NOMO-1 (cell line): Measurements from ENCODE around the gene COL15A1.

ENCODE experiments used
- DNase-seq, 2 experiments: peaks; one replicate each; lab custom pipeline; 2025; ENCODE audit not compliant: unreplicated experiment in 2 of 2; lab: John Stamatoyannopoulos, UW

Gene COL15A1

DNA sequence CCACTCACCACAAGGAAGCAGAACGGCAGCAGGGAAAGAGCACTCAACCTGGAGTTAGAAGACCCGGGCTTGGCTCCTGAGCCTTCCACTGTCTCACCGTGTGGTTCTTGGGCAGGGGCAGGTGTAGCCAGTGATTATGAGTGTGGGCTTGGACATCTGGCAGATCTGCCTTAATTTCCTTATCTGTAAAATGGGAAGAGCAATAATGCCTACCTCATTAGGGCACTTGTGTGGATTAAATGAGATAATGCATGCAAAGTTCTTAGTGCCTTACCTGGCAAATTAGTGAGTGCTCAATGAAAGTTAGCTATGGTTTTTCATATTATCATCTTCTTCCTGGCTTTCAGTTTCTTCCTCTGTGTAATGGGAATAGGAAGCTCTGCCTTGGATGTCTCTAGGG lies 28.1 kb upstream of the COL15A1 start:
- no peak for DNase-seq

DNA sequence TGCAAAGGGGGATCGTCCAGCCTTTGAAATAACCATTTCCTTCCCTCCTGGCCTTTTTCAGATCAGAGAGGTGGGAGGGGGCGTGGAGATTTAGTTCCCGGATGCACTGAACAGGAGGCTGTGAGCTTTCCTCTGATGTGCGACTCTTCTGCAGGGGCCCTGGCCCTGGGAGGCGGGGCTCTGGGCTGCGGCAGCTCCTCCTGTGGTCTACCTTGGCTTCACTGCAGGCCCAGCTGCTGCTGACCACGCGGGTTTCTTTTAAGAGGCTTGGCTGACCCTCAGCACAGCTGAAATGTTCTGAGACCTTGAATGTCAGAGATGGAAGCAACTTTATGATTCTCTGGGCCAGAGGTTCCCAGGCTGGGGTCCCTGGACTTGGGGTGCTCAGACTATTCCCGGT lies 27.0 kb upstream of the COL15A1 start:
- no peak for DNase-seq

DNA sequence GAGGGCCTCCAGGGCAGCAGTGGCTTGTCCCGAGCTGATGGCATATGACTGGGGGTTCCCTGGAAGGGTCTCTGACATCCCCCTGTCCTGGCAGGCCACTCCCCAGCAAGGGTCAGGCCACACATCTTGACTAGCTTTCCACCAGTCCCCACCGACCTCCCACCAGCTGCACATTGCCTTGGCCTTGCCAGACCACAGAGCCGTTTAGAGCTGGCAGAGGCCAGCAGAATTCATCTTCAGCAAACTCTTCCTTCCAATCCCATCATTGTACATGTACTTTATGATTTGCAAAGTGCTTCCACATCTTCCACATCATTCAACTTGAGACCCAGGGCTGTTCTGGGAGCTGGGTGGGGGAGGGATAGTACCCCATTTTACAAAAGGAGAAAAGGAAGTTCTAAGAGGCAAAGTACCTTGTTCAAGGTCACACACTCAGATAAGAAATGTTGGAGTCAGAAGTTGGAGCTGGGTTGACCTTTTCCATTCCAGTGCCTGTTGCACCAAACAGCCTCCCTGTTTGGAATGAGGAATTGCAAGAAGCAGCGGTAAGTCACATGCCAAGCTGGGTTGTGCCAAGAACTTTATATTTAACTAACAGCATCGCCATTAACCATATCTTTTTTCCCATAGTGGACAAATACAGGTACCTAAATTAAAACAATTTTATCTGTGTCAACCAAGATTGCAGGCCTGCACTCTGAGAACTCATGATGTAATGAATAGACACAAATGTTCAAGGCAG lies 25.8 kb upstream of the COL15A1 start:
- DNase-seq: no peak

DNA sequence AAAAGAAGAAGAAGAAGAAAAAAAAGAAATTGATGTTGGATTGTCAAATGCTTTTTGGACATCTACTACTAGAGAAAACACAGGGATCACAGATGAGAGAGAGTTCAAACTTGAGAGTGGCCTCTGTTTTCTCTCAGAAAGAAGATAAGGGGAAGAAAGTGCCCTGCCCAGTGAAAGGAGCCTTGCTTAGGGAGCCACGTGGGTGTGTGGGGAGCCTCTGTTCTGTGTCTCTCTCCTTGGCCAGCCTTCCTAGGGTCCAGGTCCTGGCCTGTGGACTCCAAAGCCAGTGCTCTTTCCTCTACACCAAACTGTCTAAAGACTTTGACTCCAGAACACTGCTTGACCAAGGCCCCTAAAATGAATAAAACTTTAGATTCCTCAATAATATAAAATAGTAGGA lies 22.0 kb upstream of the COL15A1 start:
- no peak for DNase-seq

DNA sequence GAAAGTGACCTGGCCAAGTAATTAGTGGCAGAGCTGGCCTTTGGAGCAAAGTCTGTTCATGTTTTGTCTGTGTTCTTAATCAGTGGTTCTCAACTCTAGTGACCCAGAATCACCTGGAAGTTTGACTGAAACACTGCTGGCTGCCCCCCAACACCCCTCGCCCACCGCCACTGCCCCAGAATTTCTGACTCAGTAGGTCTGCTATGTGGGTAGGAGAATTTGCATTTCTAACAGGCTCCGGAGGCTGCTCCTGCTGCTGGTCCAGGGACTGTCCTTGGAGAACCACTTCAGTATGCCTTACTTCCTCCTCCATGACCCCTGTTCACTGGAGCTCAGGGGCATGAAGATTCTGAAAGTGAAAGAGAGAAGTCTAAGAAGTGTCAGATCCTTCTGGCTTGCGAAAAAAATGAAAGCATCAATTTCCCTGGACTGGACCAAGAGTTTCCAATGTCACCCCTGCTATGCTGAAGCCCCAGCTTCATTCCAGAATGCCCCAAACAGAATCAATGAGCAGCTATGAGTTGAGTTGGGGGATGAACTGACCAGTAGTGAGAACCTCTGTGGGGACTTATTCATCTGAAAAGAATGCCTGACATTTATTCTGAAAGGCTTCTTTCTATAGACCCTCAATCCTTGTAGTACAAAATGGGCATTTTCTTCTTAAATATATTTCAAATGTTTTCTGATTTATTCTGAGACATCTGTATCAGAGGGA lies 20.8 kb upstream of the COL15A1 start:
- DNase-seq: peak; percentile 76 to 88

DNA sequence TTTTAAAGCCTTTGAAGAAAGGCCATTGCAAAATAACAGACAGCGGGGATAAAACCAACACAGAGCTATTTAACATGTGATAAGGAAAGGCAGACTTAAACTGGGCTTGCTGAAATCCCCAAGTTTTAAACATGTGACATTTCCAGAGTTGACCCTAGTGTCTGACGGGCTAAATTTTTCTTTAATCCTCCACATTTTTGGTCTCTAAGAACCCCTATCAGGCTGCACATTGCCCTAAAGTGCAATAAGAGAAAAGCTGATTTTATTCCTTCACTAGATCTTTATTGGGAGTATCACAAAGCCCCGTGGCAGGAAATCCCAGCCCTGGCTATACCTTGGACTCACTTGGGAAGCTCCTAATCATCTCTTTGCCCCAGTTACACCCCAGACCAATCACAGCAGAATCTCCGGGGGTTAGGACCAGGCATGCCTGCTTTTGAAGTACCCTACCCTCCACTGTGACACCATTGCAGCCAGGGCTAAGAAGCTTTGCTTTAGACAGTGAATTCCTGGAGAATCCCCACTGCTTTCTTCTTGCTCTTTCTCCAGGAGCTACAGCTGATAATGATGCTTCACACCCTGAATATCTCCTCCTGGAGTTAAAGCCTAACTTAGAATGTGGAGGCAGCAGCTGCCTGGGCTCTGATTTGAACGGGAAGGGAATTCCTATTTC lies 20.1 kb upstream of the COL15A1 start:
- DNase-seq: no peak

DNA sequence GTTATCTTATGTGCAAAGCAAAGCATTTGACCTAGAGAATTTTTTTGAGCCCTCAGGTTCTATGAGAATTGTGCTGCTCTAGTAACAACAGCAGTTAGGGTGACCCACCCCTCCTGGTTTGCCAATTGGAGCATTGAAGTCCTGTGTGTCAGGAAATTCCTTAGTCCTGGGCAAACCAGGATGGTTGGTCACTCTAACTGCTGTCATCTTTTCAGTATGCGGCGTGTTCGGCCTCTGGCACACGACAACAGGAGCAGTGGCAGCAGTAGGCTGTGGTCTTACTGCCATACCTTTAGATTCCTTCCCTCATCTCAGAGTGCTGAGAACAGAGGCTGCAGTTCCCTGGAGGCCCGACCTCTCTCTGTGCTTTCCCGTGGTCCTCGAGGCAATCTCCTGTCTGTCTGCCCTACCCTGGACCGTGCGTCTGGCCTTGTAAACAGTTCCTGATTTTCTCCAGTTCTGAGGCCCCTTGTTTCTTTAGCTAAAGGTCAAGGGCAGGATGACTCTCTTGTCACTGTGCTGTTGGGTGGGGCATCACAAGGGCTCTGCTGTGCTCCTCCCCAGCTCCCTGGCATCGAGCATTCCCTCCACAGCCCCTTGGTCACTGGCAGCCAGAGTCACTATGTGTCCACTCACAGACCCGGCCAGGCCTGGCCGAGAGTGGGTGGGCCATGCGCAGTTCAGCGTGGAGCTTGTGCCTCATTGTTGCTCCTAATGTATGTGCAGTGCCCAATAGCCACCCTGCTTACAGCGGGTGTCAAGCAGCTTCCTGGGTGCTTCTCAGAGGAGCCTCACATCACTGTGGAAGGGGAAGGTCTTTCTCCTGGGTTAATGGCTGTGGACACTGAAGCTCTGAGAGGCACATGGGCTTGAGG lies 18.5 kb upstream of the COL15A1 start:
- DNase-seq: no peak

DNA sequence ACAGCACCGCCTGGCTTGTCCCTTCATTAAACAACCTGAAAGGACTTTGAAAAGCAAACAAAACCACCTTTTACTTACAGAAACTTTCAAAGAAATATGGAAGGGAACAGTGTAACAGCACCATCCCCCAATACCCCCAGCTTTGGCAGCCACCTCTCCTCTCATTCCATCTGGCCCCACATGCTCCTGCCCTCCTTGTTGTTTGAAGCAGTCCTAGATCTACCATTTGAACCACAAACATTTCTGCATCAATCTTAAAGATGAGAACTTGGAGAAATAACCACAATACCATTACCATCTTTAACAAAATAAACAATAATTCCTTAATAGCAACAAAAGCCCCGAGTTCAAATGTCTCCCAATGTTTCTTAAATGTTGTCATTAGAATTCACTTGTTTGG lies 17.8 kb upstream of the COL15A1 start:
- DNase-seq: no peak

DNA sequence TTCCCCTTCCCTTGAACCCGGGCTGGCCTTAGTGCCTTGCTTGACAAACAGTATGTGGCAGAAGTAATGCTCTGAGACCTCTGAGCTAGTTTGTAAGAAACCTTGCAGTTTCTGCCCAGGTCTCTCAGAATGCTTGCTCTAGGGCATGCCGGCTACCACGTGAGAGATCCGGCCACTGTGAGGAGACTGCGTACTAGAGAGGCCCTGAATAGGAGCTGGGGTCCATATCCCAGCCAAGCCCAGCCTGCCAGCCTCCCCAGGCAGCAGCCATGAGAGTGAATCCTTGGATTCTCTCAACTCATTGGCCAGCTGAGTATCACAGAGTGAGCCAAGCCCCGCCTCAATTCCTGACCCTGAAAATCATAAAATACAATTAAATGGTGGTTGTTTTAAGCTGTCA lies 16.0 kb upstream of the COL15A1 start:
- no peak for DNase-seq

DNA sequence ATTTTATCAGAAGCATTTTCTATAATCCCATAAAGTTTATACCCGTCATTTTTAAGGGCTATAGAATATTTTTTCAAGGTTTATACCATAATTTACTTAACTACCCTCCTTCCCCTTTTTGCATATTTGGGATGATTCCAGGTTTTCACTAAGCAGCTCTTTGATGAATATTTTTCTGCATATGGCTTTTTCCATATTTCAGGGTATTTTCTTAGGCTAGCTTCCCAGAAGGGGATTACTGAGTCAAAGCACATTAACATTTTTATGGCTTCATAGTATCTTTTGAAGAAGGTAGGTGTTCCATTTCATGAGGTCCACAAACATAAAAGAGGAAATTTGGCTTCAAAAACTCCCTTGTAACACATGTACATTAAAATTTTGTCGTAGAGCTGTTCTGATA lies 14.6 kb upstream of the COL15A1 start:
- DNase-seq: no peak

DNA sequence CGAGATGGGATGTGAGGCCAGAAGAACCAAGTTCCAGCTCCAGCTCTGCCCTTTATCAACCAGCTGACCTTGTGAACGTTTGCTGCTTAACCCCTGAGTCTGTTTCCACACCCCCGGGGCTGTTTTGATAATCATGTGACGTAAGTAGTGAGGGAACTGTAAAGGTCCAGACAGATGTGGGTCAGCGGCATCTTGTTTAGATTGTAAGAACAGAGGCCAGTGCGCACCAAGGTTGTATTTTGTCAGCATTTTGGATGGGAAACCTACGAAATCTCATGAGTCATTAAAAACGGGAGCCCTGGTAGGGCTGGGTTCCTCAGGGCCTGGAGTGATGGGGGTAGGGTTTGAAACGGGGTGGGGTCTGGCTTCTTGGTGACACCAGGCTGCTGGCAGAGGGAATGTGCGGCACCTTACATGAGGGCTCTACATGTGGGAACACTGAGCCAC lies 13.8 kb upstream of the COL15A1 start:
- no peak for DNase-seq

DNA sequence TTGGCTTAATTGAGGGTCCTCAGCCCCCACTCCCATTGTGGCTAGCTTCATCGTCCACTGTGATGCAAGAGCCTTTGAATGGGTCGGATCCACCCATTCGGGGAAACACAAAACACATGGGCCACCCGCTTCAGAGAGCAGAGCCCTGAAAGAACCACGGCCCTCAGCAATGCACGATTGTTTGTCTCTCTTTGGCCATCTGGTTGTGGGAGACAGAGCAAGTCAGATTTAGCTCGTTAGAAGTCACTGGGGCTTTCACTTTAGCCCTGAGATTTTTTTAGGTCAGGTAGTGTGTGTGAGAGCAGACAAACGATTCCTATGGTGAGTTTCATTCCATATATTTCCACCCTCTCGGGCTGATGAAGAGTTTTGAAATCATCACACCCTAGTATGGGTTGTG lies 12.9 kb upstream of the COL15A1 start:
- DNase-seq: no peak

DNA sequence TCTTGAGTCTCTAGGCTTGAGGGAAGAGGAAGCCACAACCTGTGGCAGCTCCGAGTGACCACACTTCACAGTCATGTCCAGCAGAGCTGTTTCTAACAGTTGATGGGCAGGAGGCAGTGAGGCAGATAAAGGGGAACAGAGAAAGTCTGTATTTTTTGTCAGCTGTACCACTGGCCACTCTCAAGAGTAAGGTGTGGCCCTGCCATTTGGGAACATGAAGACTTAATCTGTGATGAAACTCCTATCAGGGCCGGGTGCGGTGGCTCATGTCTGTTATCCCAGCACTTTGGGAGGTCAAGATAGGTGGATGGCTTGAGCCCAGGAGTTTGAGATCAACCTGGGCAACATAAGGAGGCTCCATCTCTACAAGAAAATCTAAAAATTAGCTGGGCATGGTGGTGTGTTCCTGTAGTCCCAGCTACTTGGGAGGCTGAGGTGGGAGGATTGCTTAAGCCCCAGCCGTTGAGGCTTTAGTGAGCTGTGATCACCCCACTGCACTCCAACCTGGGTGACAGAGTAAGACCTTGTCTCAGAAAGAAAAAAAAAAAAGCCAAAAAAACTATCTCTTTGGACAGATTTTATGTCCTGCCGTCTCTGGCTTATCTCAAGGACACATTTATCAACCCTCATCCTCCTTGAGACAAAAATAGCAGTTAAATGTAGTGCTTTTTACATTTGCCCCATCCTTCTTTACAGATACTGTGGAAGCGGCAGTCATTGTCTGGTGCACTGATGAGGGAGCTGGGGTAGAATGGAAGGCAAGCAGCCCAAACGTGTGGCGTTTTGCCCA lies 11.9 kb upstream of the COL15A1 start:
- no peak for DNase-seq

DNA sequence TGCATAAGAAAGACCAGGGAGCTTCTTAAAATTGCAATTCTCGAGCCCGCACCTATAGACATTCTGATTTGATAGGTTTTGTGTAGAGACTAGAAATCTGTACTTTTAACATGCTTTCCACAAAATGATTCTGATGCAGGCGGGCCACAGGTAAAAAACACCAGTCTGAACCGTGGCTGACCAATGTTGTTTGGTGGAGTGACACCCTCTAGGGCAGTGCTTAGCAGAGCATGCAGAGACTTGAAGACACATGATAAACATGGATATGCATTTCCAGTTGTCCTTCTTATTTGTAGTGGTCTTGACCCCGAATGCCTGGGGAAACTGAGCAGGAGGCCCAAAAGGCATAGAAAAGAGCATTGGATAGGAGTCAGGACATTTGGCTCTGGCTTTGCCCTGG lies 10.5 kb upstream of the COL15A1 start:
- no peak for DNase-seq

DNA sequence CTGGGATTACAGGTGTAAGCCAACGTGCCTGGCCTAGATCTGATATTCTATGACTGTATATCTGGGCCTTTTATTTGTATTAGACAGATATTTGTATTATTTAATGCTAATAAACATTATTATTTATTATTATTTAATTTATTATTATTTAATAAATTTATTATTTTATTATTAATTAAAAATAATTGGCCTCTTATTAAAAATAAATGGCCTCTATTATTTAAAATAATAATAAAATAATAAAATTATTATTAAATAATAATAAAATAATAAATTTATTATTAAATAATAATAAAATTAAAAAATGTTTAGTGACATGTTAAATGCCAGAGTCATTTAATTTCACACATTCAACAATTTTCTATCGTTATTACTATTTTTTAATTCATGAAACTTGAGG lies 9.8 kb upstream of the COL15A1 start:
- no peak for DNase-seq

DNA sequence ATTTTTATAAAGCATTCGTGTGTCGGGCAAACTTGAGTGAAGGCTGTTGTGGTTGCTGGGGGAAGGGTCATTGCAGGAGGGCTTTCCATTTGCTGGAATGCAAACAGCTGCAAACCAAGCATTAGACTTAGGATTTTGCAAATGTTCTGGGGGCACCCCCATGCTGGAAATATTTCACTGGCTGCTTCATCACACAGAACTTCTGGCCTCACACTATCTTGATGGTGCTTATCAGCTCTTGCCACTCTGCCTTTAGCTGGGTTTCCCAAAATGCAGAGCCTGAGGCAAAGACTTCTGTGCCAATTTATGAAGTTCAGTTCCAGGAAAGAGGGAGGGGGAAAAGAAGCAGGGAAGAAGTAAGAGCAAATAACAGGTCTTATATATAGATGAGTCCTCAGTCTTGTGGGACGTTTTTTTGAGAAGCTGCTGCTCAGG lies 8.6 kb upstream of the COL15A1 start:
- DNase-seq: no peak

DNA sequence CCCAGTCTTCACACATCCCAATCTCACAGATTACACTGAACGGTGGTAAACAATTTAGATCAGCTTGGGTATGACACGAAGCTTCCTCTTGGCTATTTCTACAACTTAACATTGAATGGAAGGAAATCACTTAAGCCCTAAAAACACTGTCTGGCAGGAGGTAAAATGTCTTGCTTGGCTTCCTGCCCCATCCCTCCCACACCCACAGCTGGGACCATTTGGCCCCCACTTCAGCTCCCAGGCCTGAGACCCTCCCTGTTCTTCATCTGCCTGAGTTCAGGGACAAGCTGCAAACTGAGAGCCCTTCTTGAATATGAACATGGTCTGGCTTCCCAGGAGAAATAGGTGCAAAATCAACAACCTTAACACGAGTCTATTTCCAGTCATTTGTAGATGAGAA lies 3.4 kb upstream of the COL15A1 start:
- no peak for DNase-seq

DNA sequence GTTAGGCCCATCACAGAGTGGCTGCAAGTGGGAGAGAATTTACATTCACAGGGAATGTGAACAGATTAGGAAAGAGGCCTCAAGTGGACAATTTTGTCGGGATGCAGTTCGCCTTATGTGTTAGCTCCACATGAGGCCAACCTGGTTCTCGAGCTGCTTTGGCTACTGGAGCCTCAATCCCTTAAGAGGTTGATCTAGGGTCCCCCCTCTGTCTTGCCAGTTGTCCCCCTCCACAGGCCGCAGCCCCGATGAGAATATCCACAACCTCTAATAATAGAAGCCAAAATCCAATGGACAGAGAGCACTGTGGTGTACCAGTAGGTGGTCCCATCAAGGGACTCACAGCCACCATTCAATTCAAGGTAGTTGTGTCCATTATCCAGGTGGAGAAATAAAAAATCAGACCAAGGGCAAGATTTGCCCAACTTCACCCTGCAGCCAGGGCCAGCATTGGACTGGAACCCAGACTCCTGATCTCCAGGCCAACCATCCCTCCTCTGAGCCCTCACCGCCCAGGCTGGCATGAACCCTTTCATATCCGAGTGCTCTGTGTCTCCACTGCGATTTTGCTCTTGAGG lies 1.7 kb upstream of the COL15A1 start:
- DNase-seq: no peak

DNA sequence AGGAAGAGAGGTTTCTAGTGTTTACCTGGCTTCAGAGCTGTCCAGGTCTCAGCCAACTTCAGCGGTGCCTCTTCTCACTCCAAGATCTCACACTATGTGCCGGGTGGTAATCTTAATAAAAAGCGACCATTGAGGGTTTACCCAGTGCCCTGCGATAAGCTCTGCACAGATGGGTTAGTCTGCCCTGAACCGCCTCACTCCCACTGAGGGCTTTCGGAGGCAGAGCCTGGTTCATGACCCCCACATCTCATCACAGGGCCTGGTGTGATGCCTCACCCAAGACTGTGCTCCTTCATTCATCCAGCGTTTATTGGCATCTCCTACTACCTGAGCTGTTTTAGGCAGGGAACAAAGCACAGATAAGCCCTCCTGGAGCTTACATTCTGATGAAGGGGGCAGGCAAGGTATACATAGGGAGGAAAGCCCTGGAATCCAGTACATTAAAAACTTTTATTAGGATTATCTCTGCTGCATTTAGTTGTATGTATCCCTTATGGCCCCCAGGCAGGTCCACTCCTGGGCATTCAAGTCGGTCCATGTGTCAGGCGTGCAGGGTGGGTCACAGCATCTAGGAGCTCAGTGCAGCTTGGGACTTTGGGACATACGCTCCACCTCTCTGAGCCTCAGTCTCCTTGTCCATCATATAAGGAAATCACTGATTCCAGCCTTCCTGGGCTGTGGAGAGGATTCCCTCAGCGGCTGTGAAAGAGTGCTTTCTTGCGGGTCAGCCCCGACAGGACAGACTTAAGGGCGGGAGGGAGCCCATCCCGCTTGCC lies 613 bp upstream of the COL15A1 start:
- DNase-seq: no peak
